ENCODE measurements around the gene RPLP1.
A peak's percentile ranks its signal among the peaks of the same experiment; 100 is the strongest.

Gene RPLP1

GRCh38 chr15:69412274-69412673, 40.3 kb upstream of the RPLP1 start:
- Histone ChIP-seq H3K27me3 (ENCODE audit: insufficient read depth, poor library complexity, severe bottlenecking) (no peaks in the 10 kb centered on the region), H3K27ac (replicated peaks) (no peak overlapping the region), H3K4me3 (replicated peaks; ENCODE audit: insufficient read depth, low read length) (no peak overlapping the region)
- TF ChIP-seq REST (IDR thresholded peaks at IDR 0.05; ENCODE audit: insufficient replicate concordance, low read depth) (no peak), SPI1 (IDR thresholded peaks at IDR 0.05; ENCODE audit: borderline replicate concordance, low read depth) (no peak), CTCF (IDR thresholded peaks at IDR 0.05; ENCODE audit: insufficient read depth, low read length) (no peak), POLR2AphosphoS5 (IDR thresholded peaks at IDR 0.05; ENCODE audit: low read depth) (no peak), GABPA (IDR thresholded peaks at IDR 0.05; ENCODE audit: low read depth) (no peak)
- no peak for DNase-seq (ENCODE audit: low read depth in 1 of 2, low spot score in 1 of 2)

- Histone ChIP-seq H3K4me3 (replicated peaks; ENCODE audit: insufficient read depth, low read length) (no peak overlapping the region), H3K27ac (replicated peaks) (no peak overlapping the region), H3K27me3 (ENCODE audit: insufficient read depth, poor library complexity, severe bottlenecking) (no peaks in the 10 kb centered on the region)
- no peak for DNase-seq (ENCODE audit: low read depth in 1 of 2, low spot score in 1 of 2)
- TF ChIP-seq GABPA (IDR thresholded peaks at IDR 0.05; ENCODE audit: low read depth), result no peak
- TF ChIP-seq CTCF (IDR thresholded peaks at IDR 0.05; ENCODE audit: insufficient read depth, low read length), result no peak
- TF ChIP-seq SPI1 (IDR thresholded peaks at IDR 0.05; ENCODE audit: borderline replicate concordance, low read depth), result no peak
- TF ChIP-seq REST (IDR thresholded peaks at IDR 0.05; ENCODE audit: insufficient replicate concordance, low read depth), result no peak
- no peak for TF ChIP-seq POLR2AphosphoS5 (IDR thresholded peaks at IDR 0.05; ENCODE audit: low read depth)
Observed at GRCh38 chr15:69412701-69413100, 39.9 kb upstream of the RPLP1 start.

- DNase-seq (ENCODE audit: low read depth in 1 of 2, low spot score in 1 of 2), result peak; percentile 91 to 97
- H3K27ac ChIP-seq (replicated peaks), result peak within 1 kb of the TSS; percentile 83
- H3K4me3 ChIP-seq (replicated peaks; ENCODE audit: insufficient read depth, low read length), result peak within 1 kb of the TSS; percentile 85
- TF ChIP-seq SPI1 (IDR thresholded peaks at IDR 0.05; ENCODE audit: borderline replicate concordance, low read depth) (peak; percentile 60; the same call in 1 of the 2 replicates), CTCF (IDR thresholded peaks at IDR 0.05; ENCODE audit: insufficient read depth, low read length) (no peak), POLR2AphosphoS5 (IDR thresholded peaks at IDR 0.05; ENCODE audit: low read depth) (peak; percentile 75), REST (IDR thresholded peaks at IDR 0.05; ENCODE audit: insufficient replicate concordance, low read depth) (no peak), GABPA (IDR thresholded peaks at IDR 0.05; ENCODE audit: low read depth) (peak; percentile 83)
- H3K27me3 ChIP-seq (ENCODE audit: insufficient read depth, poor library complexity, severe bottlenecking), result no peaks in the 10 kb centered on the region
Observed at GRCh38 chr15:69413822-69414700, 38.6 kb upstream of the RPLP1 start, which contains the start of gene KIF23. Gene KIF23 (plus strand): TSS chr15:69414349. CDS start chr15:69414466, 117 bp downstream.
